ENCODE measurements around the gene SLC25A21.

The SLC25A21 gene

GRCh38 chr14:36757734-36758601 lies 414.4 kb downstream of the SLC25A21 start:
- DNase-seq (ENCODE audit: low spot score), result no peak

- no peak for DNase-seq (ENCODE audit: low spot score)
These were observed 416.2 kb downstream of the SLC25A21 start for GRCh38 chr14:36756226-36756625.

DNA sequence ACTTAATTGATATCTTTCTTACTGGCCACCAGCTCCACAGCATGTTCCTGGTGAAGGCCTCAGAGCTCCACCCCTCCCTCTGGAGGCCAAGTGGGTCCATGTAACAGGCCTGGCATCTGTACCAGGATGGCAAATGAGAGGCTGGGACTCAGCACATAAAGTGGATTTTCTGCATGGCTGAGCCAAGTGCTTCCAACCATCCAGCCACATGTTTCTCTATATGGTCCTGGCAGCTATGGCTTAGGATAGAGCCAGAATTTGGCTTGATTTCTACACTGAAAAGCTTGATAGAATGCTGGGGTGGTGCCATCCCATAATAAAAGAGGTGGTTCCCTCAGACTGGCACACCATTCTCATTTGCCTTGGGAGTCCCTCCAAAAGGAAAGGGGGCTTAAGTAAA lies 416.6 kb downstream of the SLC25A21 start:
- DNase-seq (ENCODE audit: low spot score), result no peak

- DNase-seq (ENCODE audit: low spot score), result no peak
These were observed 420.5 kb downstream of the SLC25A21 start for GRCh38 chr14:36751920-36752319.

GRCh38 chr14:36751106-36751505 lies 421.3 kb downstream of the SLC25A21 start:
- no peak for DNase-seq (ENCODE audit: low spot score)

DNA sequence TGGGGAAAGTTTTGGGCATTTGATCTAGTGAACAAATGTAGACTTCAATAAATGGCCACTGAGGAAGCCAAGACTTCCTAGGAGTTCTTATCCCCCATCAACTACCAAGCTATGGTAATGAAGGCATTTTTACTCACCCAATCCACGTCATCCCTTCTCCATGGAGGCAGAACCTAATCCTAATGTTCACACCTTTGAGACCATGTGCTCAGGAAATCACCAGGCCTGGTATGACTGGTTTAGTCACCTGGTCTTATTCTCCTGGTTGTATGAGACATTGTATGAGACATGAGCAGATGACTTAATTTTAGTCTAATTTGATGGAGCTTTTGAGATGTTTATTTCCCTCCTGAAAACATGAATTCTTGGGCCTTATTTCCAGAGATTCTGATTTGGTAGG lies 422.2 kb downstream of the SLC25A21 start:
- DNase-seq (ENCODE audit: low spot score), result no peak

DNA sequence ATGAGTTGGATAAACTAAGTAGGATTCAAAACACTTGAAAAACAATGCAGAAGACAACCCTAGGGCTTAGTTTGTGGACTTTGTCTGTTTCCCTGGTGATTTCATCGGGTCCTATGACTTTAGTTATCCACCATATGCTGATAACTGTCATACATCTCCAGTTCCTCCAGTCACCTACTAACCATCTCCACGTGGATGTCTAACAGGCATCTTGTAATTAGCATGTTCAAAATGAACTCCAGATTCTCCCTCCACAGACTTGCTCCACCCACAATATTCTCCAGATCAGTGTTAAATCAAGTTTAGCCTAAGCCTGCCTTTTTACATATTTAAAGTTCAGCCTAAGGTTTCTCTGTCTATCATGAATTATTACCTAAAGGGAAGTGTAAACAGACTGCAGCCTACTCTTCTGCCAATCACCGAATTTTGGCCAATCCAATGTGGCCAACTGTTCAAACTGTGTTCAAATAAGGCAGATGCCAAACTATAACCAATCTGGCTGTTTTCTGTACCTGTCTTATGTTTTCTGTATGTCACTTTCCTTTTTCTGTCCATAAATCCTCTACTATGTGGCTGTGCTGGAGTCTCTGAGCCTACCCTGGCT lies 423.7 kb downstream of the SLC25A21 start:
- DNase-seq (ENCODE audit: low spot score), result no peak

- DNase-seq (ENCODE audit: low spot score), result peak; percentile 14
These were observed 424.8 kb downstream of the SLC25A21 start for GRCh38 chr14:36747411-36748184.

DNA sequence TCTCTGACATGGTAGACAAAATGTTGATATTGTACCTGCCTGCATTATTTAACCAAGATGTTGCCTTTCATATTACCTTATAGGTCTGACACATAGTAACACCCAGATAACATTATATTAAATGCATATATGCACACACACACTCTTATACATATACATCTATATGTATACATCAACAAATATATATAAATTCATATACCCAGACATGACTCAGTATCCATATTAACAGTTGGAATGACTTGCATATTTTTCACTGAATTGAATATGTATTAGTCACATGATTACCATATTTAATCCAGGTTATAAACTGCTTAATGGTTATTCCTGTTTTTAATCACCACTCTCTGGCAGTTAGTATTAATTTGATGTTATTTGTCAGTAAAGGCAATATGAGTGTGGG lies 425.5 kb downstream of the SLC25A21 start:
- DNase-seq (ENCODE audit: low spot score), result no peak

DNA sequence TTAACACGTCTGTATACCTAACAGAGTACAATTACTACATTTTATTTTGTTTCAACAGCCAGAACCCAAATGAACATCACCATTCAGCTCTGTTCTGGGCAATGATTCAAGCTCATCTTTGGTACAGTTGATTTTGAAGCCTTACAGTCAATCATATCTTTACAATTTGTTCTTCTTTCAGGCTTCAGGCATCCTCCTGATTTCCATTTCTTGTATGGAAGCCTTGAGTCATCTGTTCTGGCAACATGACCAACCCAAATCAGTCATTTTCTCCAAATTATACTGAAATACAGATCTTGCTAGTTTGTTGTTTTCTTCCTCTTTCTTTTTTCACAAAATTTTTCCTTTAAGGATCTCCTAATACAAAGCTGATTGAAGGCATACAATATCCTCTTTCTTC lies 430.5 kb downstream of the SLC25A21 start:
- no peak for DNase-seq (ENCODE audit: low spot score)

GRCh38 chr14:36738269-36738668 lies 434.1 kb downstream of the SLC25A21 start:
- DNase-seq (ENCODE audit: low spot score), result no peak

DNA sequence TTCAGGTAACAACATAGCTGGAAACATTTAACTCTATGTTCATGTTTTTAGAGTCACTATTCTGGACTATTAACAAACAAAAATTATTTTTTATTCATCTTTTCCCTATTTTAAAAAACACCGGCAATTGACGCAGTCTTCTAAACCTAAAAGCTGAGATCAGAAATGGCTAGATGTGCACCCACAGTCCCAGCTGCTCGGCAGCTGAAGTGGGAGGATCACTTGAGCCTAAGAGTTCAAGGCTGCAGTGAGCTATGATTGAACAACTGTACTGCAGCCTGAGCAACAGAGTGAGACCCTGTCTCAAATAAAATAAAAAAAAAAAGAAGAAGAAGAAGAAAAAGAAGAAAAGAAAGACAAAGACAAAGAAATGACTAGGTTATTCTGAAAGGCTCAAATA lies 446.3 kb downstream of the SLC25A21 start:
- DNase-seq (ENCODE audit: low spot score), result no peak

GRCh38 chr14:36724162-36724561 lies 448.2 kb downstream of the SLC25A21 start:
- no peak for DNase-seq (ENCODE audit: low spot score)

DNA sequence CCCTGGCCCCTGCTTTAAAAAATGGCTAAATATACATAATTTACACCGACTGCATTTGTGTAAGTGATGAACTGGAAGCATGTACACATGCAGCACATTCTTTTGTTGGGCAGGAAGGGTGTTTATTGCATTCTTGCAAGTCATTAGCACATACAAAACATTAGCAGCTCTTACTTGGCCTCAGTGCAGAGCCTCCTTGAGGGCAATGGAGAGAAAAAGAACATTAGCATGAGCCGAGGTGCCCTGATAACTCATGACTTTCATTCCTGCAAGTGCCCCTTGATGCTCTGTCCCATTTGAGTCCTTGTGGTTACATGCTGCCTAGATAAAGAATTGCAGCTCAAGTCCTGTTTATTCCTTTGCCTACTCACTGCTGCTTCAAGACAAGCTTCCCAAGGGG lies 448.9 kb downstream of the SLC25A21 start:
- no peak for DNase-seq (ENCODE audit: low spot score)

DNA sequence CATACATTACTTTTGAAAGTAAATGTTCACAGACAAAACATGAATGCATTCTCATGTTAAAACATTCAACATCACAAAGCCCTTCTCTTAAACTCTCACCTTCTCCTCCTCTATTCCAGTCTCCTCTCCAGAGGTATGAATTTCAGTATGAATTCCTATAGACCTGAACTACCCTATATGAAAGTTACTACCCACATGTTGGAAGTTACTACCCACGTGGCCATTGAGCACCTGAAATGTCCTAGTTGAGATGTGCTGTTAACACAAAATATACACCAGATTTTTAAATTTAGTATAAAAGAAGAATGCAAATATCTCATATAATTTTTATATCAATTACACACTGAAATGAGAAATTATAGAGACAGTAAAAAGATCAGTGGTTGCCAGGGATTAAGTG lies 450.5 kb downstream of the SLC25A21 start:
- DNase-seq (ENCODE audit: low spot score), result no peak

DNA sequence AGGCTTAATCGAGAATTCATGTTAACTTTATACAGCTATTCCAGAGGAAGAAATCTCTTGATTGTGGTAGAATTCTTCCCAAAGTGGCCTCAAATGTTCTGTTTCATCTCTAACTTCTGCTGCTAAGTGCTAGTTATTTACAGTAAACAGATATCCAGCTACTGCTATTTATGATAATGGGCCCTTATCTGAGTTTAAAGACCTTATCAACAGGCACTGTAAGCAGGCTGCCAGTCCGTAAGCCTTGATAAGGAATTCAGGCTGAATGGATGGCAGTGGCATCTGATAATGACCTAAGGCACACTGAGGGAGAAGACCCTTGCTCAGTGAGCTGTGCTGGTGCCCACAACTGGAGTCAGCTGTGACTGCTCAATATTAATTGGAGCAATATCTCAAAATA lies 451.7 kb downstream of the SLC25A21 start:
- no peak for DNase-seq (ENCODE audit: low spot score)

DNA sequence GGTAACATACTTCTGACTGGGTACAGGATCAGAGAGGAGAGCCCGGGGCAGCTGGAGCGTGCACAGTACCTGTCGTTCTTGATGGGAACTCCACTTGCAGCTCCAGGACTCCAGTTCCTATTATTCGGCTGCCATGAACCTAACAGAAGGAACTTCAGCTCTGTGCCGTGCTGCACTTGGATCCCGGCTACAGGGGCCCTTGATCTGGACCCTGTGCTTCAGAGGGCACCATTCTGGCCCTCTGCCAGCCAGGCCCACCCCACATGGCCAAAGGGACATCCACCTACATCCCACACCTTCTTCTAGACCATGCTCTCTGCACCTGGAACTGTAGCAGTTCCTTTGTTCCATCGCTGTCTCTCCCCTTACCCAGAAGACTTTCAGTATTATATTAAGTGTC lies 452.6 kb downstream of the SLC25A21 start:
- DNase-seq (ENCODE audit: low spot score), result no peak

DNA sequence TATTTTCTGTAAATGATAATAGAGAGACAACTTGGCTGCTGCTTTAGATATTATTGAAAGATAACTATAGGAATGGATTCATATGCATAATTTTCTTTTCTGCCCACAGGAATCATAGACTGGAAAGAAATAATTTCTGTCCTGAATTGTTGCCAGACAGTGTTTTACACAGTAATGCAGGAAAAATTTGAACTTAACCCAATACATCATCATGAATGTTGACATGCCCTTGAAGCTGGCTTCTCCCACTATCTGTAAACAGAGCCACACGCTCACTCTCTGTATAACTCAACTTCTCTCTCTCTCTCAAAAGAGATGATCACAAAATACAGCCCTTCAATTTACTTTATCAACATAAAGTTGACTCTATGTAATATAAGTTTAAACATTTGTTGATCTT lies 454.2 kb downstream of the SLC25A21 start:
- no peak for DNase-seq (ENCODE audit: low spot score)

DNA sequence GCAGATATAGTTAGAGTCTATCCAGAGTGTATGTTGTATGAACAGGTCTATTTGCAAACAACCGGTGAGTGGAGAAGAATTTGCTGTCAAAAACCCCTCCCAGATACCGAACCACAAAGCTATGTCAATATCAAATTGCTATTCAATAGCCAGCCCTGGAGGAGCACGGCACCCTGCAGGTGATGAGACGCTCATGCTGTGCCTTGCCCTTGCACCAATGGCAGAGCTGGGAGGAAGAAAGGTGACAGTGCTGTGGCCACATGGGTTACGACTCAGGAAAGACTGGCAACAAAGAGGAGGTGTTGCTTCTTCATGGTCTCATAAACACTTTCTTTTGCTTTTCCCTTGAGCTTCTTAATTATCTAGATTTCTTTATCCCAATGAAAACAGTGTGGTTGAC lies 455.0 kb downstream of the SLC25A21 start:
- no peak for DNase-seq (ENCODE audit: low spot score)

DNA sequence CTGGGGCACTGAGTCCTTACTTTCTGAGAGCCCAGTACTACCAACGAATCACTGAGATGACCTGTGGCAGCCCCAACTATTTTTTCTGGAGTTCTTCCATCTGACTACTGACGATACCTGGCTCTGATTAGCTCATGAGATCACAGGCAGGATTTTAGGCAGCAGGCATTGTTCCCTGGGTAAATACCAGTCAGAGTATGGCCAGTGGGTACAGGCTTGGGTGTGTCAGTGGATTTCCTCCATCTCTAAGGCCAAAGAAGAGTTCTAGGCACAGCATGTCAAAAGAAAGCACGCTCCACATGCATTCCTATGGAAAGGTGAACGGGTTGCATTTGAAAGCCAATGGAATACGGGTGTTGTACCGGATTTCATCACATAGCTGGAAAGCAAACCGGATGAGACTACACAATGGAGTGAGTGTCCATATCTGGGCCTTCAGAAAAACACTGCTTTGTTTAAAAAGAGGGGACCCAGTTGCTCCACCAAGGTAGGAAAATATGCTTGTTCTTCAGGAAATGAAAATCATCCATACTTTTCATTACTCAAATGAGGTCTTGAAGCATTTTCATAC lies 455.7 kb downstream of the SLC25A21 start:
- DNase-seq (ENCODE audit: low spot score), result no peak

DNA sequence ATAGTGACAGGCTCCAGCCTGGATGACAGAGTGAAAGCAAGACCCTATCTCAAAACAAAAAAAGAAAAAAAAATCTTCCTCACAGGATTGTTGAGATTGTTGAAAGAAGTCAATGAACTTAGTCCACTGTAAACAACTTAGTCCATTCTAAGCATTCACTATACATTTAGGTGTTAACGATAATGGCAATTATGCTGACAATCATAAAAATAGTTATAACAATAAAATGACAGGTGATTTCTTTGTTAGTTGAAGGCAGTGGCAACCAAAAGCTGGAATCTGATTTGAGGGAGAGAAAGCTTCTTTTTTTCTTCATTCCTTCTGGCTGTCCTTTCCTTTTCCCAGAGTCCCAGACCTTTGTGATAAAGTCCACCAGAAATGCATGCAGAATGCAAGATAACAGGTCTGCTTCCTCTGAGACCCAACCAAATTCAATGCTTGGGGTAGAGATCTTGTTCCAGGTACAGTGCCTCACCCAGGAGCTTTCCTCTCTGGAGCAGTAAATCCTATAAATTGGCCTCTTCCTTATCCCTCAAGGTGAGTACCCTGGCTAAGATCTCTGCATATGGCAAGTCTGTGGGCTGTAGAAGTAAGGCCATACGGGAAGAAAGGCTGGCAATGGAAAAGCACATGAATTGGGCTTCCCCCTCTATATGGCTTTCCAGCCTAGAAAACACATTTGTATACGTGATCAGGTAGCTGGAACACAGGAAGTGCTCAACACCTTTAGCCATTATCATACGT lies 458.3 kb downstream of the SLC25A21 start:
- no peak for DNase-seq (ENCODE audit: low spot score)

- DNase-seq (ENCODE audit: low spot score), result no peak
These were observed 464.8 kb downstream of the SLC25A21 start for GRCh38 chr14:36707570-36707969.

Measured in HuH-7.5 (cell line).